Left hindlimb (tissue), 1 donor: ENCODE data around the gene APOD.

Experiments
- DNase-seq: peaks from one replicate; pipeline ENCODE4 v3.0.0-alpha.2; 2018

The APOD gene

DNA sequence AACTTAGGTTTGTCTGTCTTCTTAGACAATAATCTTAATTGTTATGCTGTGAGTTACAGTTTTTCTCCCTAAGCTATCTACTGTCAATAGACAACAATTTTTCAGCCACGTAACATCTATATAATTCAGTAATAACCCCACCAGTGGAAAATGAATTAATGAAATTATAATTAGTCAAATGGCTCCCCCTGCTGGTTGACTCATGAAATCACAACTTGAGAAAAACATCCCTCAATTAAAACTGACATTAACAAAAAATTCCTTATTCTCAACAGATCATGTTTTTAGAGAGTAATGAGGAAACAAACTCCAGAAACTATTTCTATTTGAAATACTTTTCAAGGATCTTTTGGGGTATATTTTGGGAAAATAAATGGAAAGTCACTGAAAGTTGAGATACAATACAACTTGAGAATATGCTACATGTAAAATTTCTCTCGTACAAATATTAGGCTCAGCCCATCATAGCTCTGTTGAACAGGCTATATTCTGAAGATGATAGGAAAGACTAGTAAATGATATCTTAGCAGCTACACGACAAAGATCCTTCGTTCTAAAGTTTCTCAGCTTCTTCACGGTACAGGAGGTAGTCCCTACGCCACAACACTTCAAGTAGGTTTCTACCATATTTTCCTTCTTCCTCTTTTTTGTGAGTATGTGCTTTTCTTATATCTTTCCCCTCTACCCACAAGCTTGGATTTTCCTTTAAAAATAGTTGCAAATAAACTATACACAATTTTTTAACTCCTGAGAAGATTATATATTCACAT, 61.3 kb downstream of the APOD start:
- DNase-seq = no peak
